Trophoblast cell (in vitro differentiated cells and primary cell): ENCODE results near the gene BRD2.

ENCODE experiments used
- DNase-seq, 2 donors: peaks; one replicate each; pipeline ENCODE4 v3.0.0-alpha.2; 2016
- H2AFZ ChIP-seq: 2 replicates; pipeline ENCODE4 v1.6.1; 2013; ENCODE audit warnings: low read length, moderate library complexity, mild to moderate bottlenecking; ENCODE audit not compliant: insufficient read depth, poor library complexity
- H2AK5ac ChIP-seq: 2 replicates; pipeline ENCODE4 v1.6.1; 2013; ENCODE audit warnings: mild to moderate bottlenecking, low read length
- H2BK120ac ChIP-seq: 2 replicates; pipeline ENCODE4 v1.6.1; 2013; ENCODE audit warnings: low read length, mild to moderate bottlenecking, moderate library complexity; ENCODE audit not compliant: insufficient read depth, poor library complexity
- H2BK12ac ChIP-seq: 2 replicates; pipeline ENCODE4 v1.6.1; 2013; ENCODE audit warnings: mild to moderate bottlenecking, low read length, moderate library complexity
- H2BK5ac ChIP-seq: 2 replicates; pipeline ENCODE4 v1.6.1; 2013; ENCODE audit warnings: low read length, low read depth, moderate library complexity, mild to moderate bottlenecking; ENCODE audit not compliant: poor library complexity
- H3K14ac ChIP-seq: 2 replicates; pipeline ENCODE4 v1.6.1; 2013; ENCODE audit warnings: mild to moderate bottlenecking, low read length
- H3K18ac ChIP-seq: 2 replicates; pipeline ENCODE4 v1.6.1; 2013; ENCODE audit warnings: mild to moderate bottlenecking, low read length
- H3K23ac ChIP-seq: 2 replicates; pipeline ENCODE4 v1.6.1; 2013; ENCODE audit warnings: low read length
- H3K27ac ChIP-seq: 2 replicates; pipeline ENCODE4 v1.5.1; 2013; ENCODE audit warnings: low read depth, mild to moderate bottlenecking, inconsistent platforms, low read length, moderate library complexity
- H3K27me3 ChIP-seq: 2 replicates; pipeline ENCODE4 v1.6.1; 2013; ENCODE audit warnings: inconsistent platforms, mild to moderate bottlenecking, low read length, moderate library complexity; ENCODE audit not compliant: insufficient read depth
- H3K36me3 ChIP-seq, 2 experiments: 1 replicate in 1 of 2; 2 replicates in 1 of 2; pipeline ENCODE4 v1.6.1; 2013; ENCODE audit warnings: low read length in 2 of 2, mild to moderate bottlenecking in 2 of 2, moderate library complexity in 1 of 2; ENCODE audit not compliant: insufficient read depth in 2 of 2, control insufficient read depth in 1 of 2
- H3K4ac ChIP-seq: 2 replicates; pipeline ENCODE4 v1.6.1; 2013; ENCODE audit warnings: low read depth, mild to moderate bottlenecking, low read length, moderate library complexity
- H3K4me1 ChIP-seq, 2 experiments: 1 replicate in 1 of 2; 2 replicates in 1 of 2; pipeline ENCODE4 v1.6.1; 2013; ENCODE audit warnings: low read length in 2 of 2, mild to moderate bottlenecking in 2 of 2, moderate library complexity in 1 of 2; ENCODE audit not compliant: insufficient read depth in 2 of 2, control insufficient read depth in 1 of 2
- H3K4me2 ChIP-seq: 2 replicates; pipeline ENCODE4 v1.6.1; 2013; ENCODE audit warnings: inconsistent platforms, mild to moderate bottlenecking, low read length, moderate library complexity
- H3K4me3 ChIP-seq: 2 replicates; pipeline ENCODE4 v1.5.1; 2013; ENCODE audit warnings: mild to moderate bottlenecking, low read depth, low read length, inconsistent platforms
- H3K79me1 ChIP-seq: one replicate; pipeline ENCODE4 v1.6.1; 2013; ENCODE audit warnings: low read length
- H3K79me2 ChIP-seq: 2 replicates; pipeline ENCODE4 v1.6.1; 2013; ENCODE audit warnings: low read length, mild to moderate bottlenecking; ENCODE audit not compliant: control insufficient read depth, insufficient read depth, poor library complexity
- H3K9ac ChIP-seq: 2 replicates; pipeline ENCODE4 v1.6.1; 2013; ENCODE audit warnings: mild to moderate bottlenecking, low read length
- H3K9me3 ChIP-seq: 2 replicates; pipeline ENCODE4 v1.6.1; 2013; ENCODE audit warnings: low read depth, mild to moderate bottlenecking, control low read depth, inconsistent platforms, low read length; ENCODE audit not compliant: insufficient read depth
- H4K12ac ChIP-seq: 2 replicates; pipeline ENCODE4 v1.6.1; 2013; ENCODE audit warnings: low read depth, mild to moderate bottlenecking, low read length, moderate library complexity
- H4K8ac ChIP-seq: 2 replicates; pipeline ENCODE4 v1.6.1; 2013; ENCODE audit warnings: low read depth, mild to moderate bottlenecking, low read length, moderate library complexity
- H4K91ac ChIP-seq: one replicate; pipeline ENCODE4 v1.6.1; 2013; ENCODE audit warnings: low read depth, mild to moderate bottlenecking, low read length, moderate library complexity
- WGBS: extraction: QIAGEN DNeasy Blood & Tissue Kit; methylation state at CpG from one replicate; pipeline ENCODE4 v1.1.7; 2013; ENCODE audit warnings: missing lambda C conversion rate; ENCODE audit not compliant: insufficient read length, insufficient coverage; ENCODE audit errors: extremely low coverage; 5-methylcytosine and 5-hydroxymethylcytosine counted together

BRD2 gene

GRCh38 chr6:32946893-32947292 is 21.5 kb upstream of the BRD2 start:
- no peaks in the 10 kb centered on the region for H3K4me1 ChIP-seq
- no peaks in the 10 kb centered on the region for H3K27me3 ChIP-seq
- H2AK5ac ChIP-seq, result no peak overlapping the region
- H4K8ac ChIP-seq, result no peak overlapping the region
- H3K9ac ChIP-seq, result no peak overlapping the region
- H3K36me3 ChIP-seq, result no peaks in the 10 kb centered on the region
- no peak overlapping the region for H3K18ac ChIP-seq
- H3K4ac ChIP-seq, result no peak overlapping the region
- DNase-seq, result no peak
- H3K4me2 ChIP-seq, result no peak overlapping the region
- H3K79me2 ChIP-seq, result no peaks in the 10 kb centered on the region
- no peak overlapping the region for H2BK5ac ChIP-seq
- no peaks in the 10 kb centered on the region for H3K79me1 ChIP-seq
- H3K9me3 ChIP-seq, result no peaks in the 10 kb centered on the region
- no peak overlapping the region for H2AFZ ChIP-seq
- no peak overlapping the region for H3K14ac ChIP-seq
- H3K23ac ChIP-seq, result no peak overlapping the region
- H4K91ac ChIP-seq, result no peak overlapping the region
- no peak overlapping the region for H3K27ac ChIP-seq
- no peak overlapping the region for H2BK12ac ChIP-seq
- H2BK120ac ChIP-seq, result no peak overlapping the region
- H3K4me3 ChIP-seq, result no peak overlapping the region
- no peak overlapping the region for H4K12ac ChIP-seq

GRCh38 chr6:32947552-32948465 is 20.6 kb upstream of the BRD2 start:
- no CpG with 5 or more reads among the region's 11 CpGs for WGBS
- no peak overlapping the region for H3K23ac ChIP-seq
- no peak overlapping the region for H2AFZ ChIP-seq
- no peak overlapping the region for H3K9ac ChIP-seq
- no peaks in the 10 kb centered on the region for H3K36me3 ChIP-seq
- H2BK120ac ChIP-seq, result no peak overlapping the region
- H3K4ac ChIP-seq, result no peak overlapping the region
- H2AK5ac ChIP-seq, result no peak overlapping the region
- H3K27ac ChIP-seq, result no peak overlapping the region
- no peaks in the 10 kb centered on the region for H3K79me2 ChIP-seq
- no peaks in the 10 kb centered on the region for H3K79me1 ChIP-seq
- no peaks in the 10 kb centered on the region for H3K9me3 ChIP-seq
- no peak overlapping the region for H4K12ac ChIP-seq
- no peak overlapping the region for H3K4me2 ChIP-seq
- no peak overlapping the region for H2BK12ac ChIP-seq
- no peaks in the 10 kb centered on the region for H3K27me3 ChIP-seq
- H3K14ac ChIP-seq, result no peak overlapping the region
- H3K4me1 ChIP-seq, result peaks cover 0 to 2% of the 10 kb centered on the region in 2 experiments
- H3K18ac ChIP-seq, result no peak overlapping the region
- H4K8ac ChIP-seq, result no peak overlapping the region
- no peak overlapping the region for H2BK5ac ChIP-seq
- DNase-seq, result peak; percentile 46 to 63
- H4K91ac ChIP-seq, result no peak overlapping the region
- H3K4me3 ChIP-seq, result no peak overlapping the region

- no peak overlapping the region for H3K4ac ChIP-seq
- H4K8ac ChIP-seq, result no peak overlapping the region
- no peak overlapping the region for H3K4me2 ChIP-seq
- H3K27me3 ChIP-seq, result no peaks in the 10 kb centered on the region
- no peak overlapping the region for H4K91ac ChIP-seq
- H3K27ac ChIP-seq, result no peak overlapping the region
- H3K79me2 ChIP-seq, result no peaks in the 10 kb centered on the region
- no peak overlapping the region for H2BK120ac ChIP-seq
- H3K79me1 ChIP-seq, result no peaks in the 10 kb centered on the region
- H2BK5ac ChIP-seq, result no peak overlapping the region
- no peaks in the 10 kb centered on the region for H3K9me3 ChIP-seq
- no peak overlapping the region for H3K9ac ChIP-seq
- H3K14ac ChIP-seq, result no peak overlapping the region
- H2AFZ ChIP-seq, result no peak overlapping the region
- no peak overlapping the region for H2AK5ac ChIP-seq
- no peaks in the 10 kb centered on the region for H3K36me3 ChIP-seq
- no peak overlapping the region for H2BK12ac ChIP-seq
- H3K18ac ChIP-seq, result no peak overlapping the region
- H4K12ac ChIP-seq, result no peak overlapping the region
- DNase-seq, result no peak
- WGBS, result no CpG with 5 or more reads among the region's 9 CpGs
- H3K23ac ChIP-seq, result no peak overlapping the region
- H3K4me3 ChIP-seq, result no peak overlapping the region
- H3K4me1 ChIP-seq, result peaks cover 0 to 3% of the 10 kb centered on the region in 2 experiments
Observed at GRCh38 chr6:32949113-32949512, 19.3 kb upstream of the BRD2 start.

GRCh38 chr6:32950010-32950409 is 18.4 kb upstream of the BRD2 start:
- Histone ChIP-seq H3K4me2 (no peak overlapping the region), H2BK5ac (no peak overlapping the region), H3K79me2 (no peaks in the 10 kb centered on the region), H3K9ac (no peak overlapping the region), H3K27ac (no peak overlapping the region), H2BK120ac (no peak overlapping the region), H3K4me1 (peaks cover 0 to 3% of the 10 kb centered on the region in 2 experiments), H3K9me3 (no peaks in the 10 kb centered on the region), H3K4ac (no peak overlapping the region), H4K91ac (no peak overlapping the region), H3K14ac (no peak overlapping the region), H3K4me3 (no peak overlapping the region), H3K79me1 (no peaks in the 10 kb centered on the region), H4K12ac (no peak overlapping the region), H3K36me3 (no peaks in the 10 kb centered on the region), H2AK5ac (no peak overlapping the region), H2BK12ac (no peak overlapping the region), H4K8ac (no peak overlapping the region), H2AFZ (no peak overlapping the region), H3K27me3 (no peaks in the 10 kb centered on the region), H3K18ac (no peak overlapping the region), H3K23ac (no peak overlapping the region)
- WGBS, result no CpG with 5 or more reads among the region's 3 CpGs
- no peak for DNase-seq
